Activated CD8-positive, alpha-beta memory T cell treated with anti-CD3 and anti-CD28 coated beads, Interleukin-2, amount 50 U/mL, for 48 hours (primary cell): ENCODE measurements around the gene BTN2A1.
"Not testable (repeated sequence)": the region's sequence is repeated elsewhere in the genome, so short reads cannot be mapped to it uniquely, and the experiment has no call there.

Source experiments
- DNase-seq: peaks from one replicate; pipeline ENCODE4 v3.0.0-alpha.2; 2020

Gene BTN2A1

GRCh38 chr6:26433680-26434079 is 24.1 kb upstream of the BTN2A1 start:
- not testable (repeated sequence) for DNase-seq

GRCh38 chr6:26436018-26436417 is 21.7 kb upstream of the BTN2A1 start:
- DNase-seq: no peak

DNA sequence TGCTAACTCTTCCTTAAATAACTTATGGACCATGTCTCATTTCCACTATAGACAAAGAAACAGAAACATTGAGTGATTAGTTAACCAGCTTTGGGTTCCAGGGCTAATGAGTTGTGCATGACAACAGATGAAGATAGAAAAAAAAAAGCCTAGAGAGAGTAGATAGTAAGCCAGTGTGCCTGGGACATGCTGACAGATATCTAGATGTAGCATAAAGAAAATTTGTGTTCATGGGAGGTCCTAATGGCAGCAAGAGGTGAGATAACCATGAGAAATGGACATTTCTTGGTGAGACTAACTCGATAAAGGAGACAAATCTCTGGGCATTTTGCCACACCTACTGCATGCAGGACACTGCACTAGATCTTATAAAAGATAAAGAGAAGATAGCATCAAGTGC is 20.2 kb upstream of the BTN2A1 start:
- DNase-seq: no peak

- DNase-seq: no peak
These were observed 19.8 kb upstream of the BTN2A1 start for GRCh38 chr6:26438000-26438399.

DNA sequence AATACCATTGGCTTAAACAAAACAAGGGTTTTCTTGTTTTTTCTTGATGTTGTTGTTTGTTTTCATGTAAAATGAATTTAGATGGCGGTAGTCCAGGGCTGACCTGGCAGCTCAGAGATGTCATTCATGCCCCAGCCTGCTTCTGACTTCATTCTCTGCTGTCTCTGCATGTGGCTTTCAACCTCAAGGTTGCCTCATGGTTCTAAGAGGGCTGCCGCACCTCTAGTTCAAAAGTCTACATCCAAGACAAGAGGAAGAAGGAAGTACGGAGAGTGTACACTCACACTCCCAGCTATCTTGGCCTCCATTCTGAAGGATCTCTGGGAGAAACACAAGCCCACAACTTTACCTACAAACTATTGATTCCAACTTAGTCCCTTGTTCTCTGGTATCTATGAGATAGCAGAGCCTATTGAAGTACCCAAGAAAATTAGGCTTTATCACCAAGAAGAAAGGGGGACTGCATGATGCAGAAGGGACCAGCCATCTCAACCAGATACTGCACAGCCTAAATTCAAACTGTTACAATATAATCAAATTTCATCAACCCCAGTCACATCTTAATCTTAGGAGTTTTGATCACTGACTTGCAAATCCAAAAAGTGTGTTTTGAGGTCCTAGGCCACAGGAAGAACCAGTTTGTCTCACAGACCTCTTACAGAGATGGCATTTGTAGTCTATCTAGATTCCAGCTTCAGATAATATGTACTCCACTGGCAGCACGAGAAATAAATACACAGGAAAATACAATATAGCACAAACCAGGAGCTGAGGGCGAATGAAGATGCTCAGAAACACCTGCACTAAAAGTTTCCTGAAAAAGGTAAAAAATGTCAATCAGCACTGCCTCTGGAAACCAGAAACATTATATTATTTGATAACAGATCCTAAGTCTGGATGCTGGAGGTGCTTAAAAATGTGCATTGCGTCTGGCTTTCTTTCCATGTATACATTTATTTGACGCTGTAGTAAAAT is 18.3 kb upstream of the BTN2A1 start:
- DNase-seq: no peak

- DNase-seq: no peak
These were observed 16.8 kb upstream of the BTN2A1 start for GRCh38 chr6:26440977-26441358.

DNA sequence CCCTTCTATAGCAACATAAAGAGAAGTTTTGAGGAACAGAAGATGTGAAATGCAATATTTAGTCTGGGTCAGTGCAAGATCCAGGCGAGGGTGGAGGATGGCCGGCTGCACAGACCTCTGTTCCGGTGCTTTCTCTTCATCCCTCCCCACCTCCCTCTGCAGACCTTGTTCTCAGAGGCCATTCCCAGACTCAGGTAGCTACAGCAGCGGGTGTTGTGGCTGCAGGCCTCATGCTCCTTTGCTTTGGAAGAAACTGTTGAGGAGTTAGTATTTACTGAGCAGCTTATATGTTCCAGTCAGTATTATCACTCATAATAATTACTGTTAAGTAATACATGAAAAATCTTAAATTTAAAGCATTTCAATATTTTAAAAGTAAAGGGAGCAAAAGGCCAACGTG is 15.8 kb upstream of the BTN2A1 start:
- no peak for DNase-seq

DNA sequence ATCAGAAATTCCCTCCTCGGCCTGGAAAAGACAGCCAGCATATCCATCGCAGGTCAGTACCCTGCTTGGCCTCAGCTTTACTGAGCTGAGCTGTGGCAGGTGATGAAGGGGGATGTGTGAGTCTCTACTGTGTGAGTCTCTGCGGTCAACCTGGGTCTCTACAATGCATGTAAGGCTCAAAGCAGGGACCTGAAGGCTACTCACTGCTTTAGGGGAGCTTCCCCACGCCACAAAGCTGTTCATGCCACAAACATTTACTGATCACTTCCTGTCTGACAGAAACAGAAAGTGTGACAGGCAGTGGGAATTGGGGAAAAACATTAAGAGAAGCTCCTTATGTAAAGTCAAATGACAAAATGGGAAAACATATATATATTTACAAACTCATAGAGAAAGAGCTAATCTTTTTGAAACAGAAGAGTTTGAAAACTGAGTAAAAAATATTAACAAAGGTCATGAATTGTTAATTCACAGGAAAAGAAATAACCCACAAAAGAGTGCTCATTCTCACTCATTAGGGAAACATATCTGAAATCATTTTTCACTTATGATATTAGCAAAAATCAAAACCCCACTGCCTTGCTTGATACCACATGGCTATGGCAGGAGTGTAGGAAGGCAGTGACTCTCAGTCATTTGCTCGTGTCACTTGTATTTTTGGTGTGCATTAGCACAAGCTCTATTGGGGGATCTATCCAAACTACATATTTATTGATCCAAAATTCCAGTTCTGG is 11.7 kb upstream of the BTN2A1 start:
- peak; percentile 66 for DNase-seq

DNA sequence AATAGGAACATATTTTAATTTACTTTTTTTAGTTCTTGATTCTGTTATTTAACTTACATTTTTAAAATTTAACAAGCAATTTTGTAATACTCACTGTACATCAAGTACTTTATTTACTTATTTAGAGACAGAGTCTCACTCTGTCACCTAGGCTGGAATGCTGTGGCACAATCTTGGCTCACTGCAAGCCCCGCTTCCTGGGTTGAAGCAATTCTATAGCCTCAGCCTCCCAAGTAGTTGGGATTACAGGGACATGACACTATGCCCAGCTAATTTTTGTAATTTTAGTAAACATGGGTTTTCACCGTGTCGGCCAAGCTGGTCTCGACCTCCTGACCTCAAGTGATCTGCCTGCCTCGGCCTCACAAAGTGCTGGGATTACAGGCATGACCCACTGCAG is 10.5 kb upstream of the BTN2A1 start:
- no peak for DNase-seq

DNA sequence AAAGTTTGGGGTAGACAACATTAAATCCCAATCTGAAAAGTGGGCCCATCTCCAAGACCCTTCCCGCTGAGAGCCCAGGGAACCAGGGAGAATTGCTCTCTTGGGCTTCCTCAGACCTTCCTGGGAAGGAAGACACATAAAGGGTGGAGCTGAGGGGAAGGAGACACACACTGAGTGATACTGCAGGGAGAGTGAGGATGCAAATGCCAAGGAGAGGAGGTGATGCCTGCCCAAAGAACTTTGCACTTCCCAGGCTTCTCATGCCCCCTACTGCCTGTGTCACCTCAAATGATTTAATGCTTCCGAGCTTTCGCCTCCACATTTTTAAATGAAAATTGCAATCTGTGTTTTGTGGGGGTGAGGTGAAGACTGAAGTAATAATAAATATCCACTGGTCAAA is 7.5 kb upstream of the BTN2A1 start:
- no peak for DNase-seq

GRCh38 chr6:26452631-26453235 is 5.0 kb upstream of the BTN2A1 start:
- DNase-seq: no peak

GRCh38 chr6:26454631-26455030 is 3.1 kb upstream of the BTN2A1 start:
- DNase-seq: no peak

DNA sequence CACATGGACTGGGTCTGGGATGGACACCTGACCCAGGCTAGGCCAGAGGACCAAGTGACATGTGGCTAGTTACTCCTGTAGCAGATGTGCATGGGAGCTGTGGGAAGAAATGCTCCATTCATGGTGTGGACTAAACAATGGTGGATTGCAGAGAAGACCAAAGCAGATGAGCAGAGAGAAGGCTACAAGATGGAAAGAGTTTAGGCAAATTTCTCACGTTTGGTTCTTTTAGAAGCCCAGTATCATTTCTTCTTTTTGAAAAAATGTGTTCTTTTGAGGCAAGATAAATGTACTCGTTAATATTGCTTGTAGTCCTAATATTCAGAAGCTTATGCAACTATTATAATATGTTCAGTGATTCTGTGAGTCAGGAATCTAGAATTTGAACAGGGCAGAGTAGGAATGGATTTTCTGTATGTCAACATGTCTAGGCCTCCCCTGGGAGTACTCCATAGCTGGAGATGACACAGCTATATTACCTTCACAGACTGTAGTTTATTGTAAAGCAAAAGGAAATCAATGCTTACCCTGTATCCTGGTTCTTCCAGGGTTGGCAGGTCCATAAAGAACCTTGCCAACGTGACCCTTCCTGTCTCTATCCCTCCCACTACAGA is 2.3 kb upstream of the BTN2A1 start:
- DNase-seq: no peak

GRCh38 chr6:26457264-26457805 is 420 bp upstream of the BTN2A1 start:
- DNase-seq: no peak

DNA sequence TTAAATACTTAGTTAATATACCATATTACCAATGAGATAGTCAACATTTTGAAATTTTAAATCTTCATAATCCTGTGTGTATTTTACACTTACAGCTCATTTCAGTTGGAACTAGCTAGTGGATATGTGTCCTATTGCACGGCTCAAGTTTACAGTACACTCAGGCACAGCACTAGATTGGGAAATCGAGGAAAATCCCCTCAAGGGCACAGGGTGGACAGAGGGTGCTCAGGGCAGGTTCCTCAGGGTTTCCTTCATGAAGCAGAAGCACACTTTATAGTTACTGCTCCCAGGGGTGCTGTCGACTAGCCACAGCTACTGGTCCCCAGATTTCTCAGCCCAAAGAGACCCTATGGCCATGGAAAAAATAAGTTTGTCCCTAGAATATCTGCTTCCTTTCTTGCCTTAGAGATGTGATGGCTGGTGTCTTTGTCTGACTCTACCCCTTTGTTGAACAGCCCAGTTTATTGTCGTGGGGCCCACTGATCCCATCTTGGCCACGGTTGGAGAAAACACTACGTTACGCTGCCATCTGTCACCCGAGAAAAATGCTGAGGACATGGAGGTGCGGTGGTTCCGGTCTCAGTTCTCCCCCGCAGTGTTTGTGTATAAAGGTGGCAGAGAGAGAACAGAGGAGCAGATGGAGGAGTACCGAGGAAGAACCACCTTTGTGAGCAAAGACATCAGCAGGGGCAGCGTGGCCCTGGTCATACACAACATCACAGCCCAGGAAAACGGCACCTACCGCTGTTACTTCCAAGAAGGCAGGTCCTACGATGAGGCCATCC is 1.5 kb downstream of the BTN2A1 start:
- no peak for DNase-seq

- not testable (repeated sequence) for DNase-seq
These were observed 3.6 kb downstream of the BTN2A1 start for GRCh38 chr6:26461353-26461752.

- DNase-seq: no peak
These were observed 6.3 kb downstream of the BTN2A1 start for GRCh38 chr6:26464014-26464413.

DNA sequence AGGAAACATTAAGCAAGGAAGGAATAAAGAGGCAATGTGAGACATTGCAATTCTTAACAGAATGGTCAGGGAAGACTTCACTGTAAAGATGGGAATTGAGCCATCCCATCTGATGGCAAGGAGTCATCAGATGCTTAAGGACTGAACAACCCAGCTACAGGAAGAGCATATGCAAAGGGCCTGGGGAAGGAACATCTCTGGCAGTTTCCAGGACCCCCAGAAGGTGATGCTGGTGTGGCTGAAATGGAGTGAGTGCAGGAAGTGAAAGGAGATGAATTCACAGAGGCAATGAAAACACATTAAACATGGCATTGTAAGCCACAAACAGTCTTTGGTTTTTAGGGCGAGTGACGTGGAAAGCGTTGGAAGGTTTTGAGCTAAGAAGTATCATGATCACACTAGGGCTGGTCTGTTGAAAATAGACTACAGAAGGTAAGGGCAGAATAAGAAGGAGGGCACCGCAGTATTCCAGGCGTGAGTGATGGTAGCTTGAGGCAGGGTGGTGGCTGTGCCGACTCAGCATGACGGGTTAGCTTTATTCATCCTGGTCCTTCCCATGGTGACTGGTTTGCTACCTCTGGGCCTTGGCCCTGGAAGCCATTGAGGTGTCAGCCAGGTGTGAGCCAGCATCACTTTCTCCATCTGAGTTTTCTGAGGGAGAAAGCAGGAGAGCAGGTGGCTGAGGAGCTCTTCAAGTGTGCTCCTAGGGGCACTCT is 6.8 kb downstream of the BTN2A1 start:
- DNase-seq: no peak

DNA sequence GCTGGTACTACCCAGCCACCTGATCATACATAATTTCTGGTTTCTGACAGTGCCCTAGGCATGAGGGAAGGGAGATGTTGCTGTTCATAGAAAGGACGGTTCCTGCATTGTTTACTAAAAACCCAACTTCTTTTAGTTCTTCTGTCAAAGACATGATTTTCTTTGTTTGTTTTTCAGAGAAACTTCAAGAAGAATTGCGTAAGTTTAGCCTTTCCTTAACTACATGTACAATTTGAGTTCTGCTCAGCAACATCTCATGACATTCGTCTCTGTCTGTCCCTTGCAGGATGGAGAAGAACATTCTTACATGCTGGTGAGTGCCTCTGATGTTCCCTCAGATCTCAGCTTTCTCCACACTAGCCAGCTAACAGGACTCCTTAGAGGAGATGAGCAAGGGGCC is 8.0 kb downstream of the BTN2A1 start:
- DNase-seq: no peak

DNA sequence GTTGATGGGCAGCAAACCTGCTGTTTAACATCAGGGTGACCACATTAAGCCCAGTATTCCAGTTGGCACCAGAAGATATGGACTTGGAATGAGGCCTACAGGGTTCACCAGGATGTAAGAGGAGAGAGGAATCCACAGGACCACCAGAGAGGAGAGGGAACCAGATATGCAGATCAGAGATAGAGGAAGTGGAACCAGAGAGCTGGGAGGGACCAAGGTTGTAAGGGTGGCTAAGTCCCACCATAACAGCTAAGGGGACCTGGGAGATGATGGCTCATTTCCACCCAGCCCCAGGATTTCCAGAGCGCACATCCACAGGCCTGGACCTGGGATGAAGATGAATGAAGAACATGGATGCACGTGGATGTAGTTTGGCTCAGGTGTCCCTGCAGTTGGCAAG is 11.1 kb downstream of the BTN2A1 start:
- no peak for DNase-seq

GRCh38 chr6:26470643-26471042 is 12.9 kb downstream of the BTN2A1 start:
- DNase-seq: no peak
